GM21526 (cell line): ENCODE measurements around the gene SORCS2.

Experiments
- ATAC-seq: cut with Tn5 transposase; IDR thresholded peaks from one replicate; pipeline ENCODE4 v1.9.1; 2021; ENCODE audit warnings: moderate library complexity; ENCODE audit not compliant: unreplicated experiment, low FRiP score

The SORCS2 gene

GRCh38 chr4:7261087-7261486, 68.7 kb downstream of the SORCS2 start:
- no peak for ATAC-seq

GRCh38 chr4:7261536-7261935, 69.2 kb downstream of the SORCS2 start:
- ATAC-seq: no peak

- no peak for ATAC-seq
Observed at GRCh38 chr4:7262134-7262533, 69.8 kb downstream of the SORCS2 start.

- no peak for ATAC-seq
Observed at GRCh38 chr4:7263166-7263565, 70.8 kb downstream of the SORCS2 start.

GRCh38 chr4:7264694-7265093, 72.4 kb downstream of the SORCS2 start:
- ATAC-seq: no peak

- ATAC-seq: no peak
Observed at GRCh38 chr4:7266525-7267292, 74.4 kb downstream of the SORCS2 start.

GRCh38 chr4:7267829-7268228, 75.5 kb downstream of the SORCS2 start:
- ATAC-seq: no peak

- no peak for ATAC-seq
Observed at GRCh38 chr4:7268941-7269340, 76.6 kb downstream of the SORCS2 start.

- no peak for ATAC-seq
Observed at GRCh38 chr4:7270121-7270520, 77.8 kb downstream of the SORCS2 start.

- no peak for ATAC-seq
Observed at GRCh38 chr4:7272404-7272803, 80.1 kb downstream of the SORCS2 start.

GRCh38 chr4:7273738-7274297, 81.5 kb downstream of the SORCS2 start:
- ATAC-seq: no peak

GRCh38 chr4:7275067-7275466, 82.7 kb downstream of the SORCS2 start:
- ATAC-seq: no peak

GRCh38 chr4:7275490-7276154, 83.3 kb downstream of the SORCS2 start:
- ATAC-seq: no peak

GRCh38 chr4:7276515-7276914, 84.2 kb downstream of the SORCS2 start:
- no peak for ATAC-seq

GRCh38 chr4:7278071-7278765, 85.9 kb downstream of the SORCS2 start:
- no peak for ATAC-seq

GRCh38 chr4:7278981-7279380, 86.6 kb downstream of the SORCS2 start:
- no peak for ATAC-seq

GRCh38 chr4:7279902-7280301, 87.6 kb downstream of the SORCS2 start:
- ATAC-seq: no peak

GRCh38 chr4:7280926-7281690, 88.8 kb downstream of the SORCS2 start:
- no peak for ATAC-seq

GRCh38 chr4:7281691-7282665, 89.6 kb downstream of the SORCS2 start:
- ATAC-seq: no peak
